Skeletal muscle tissue (tissue), 4 donors: ENCODE data around the gene FAM210B. TPM values are rescaled to one million over a fixed set of nuclear protein-coding genes. Genes with fewer than 3 reads are reported as not detected.

Source experiments
- H3K27ac ChIP-seq: one replicate; pipeline ENCODE4 v1.7.0; 2013; ENCODE audit warnings: mild to moderate bottlenecking, low read depth, low read length, inconsistent platforms
- H3K27me3 ChIP-seq, 3 donors: one replicate each; pipeline ENCODE4 v1.7.0; 2013; ENCODE audit warnings: low read length in 3 of 3; ENCODE audit not compliant: control insufficient read depth in 3 of 3, insufficient read depth in 3 of 3
- H3K36me3 ChIP-seq, 3 donors: one replicate each; pipeline ENCODE4 v1.7.0; 2013; ENCODE audit warnings: low read length in 3 of 3; ENCODE audit not compliant: control insufficient read depth in 3 of 3, insufficient read depth in 3 of 3
- H3K4me1 ChIP-seq, 3 donors: one replicate each; pipeline ENCODE4 v1.7.0; 2013; ENCODE audit warnings: low read length in 3 of 3, mild to moderate bottlenecking in 3 of 3; ENCODE audit not compliant: control insufficient read depth in 3 of 3, insufficient read depth in 3 of 3
- H3K4me3 ChIP-seq, 3 donors: one replicate each; pipeline ENCODE4 v1.7.0; 2013; ENCODE audit warnings: low read length in 3 of 3
- H3K9ac ChIP-seq, 3 donors: one replicate each; pipeline ENCODE4 v1.7.0; 2013; ENCODE audit warnings: low read length in 3 of 3, mild to moderate bottlenecking in 3 of 3, moderate library complexity in 2 of 3, low read depth in 1 of 3
- H3K9me3 ChIP-seq, 3 donors: one replicate each; pipeline ENCODE4 v1.7.0; 2013; ENCODE audit warnings: low read length in 3 of 3; ENCODE audit not compliant: control insufficient read depth in 3 of 3
- total RNA-seq: library from RNA; depleted of rRNA; stranded (reverse); fragments of >200 nt; gene quantifications from one replicate; pipeline ENCODE4 v1.2.3, GENCODE V29; 2014
- donor health status: Osteomylitis.

FAM210B gene
- total RNA-seq, 1 donor from 2014 or later, result 31.8 TPM

- Histone ChIP-seq H3K4me1 (no peaks in the 10 kb centered on the region), H3K4me3 (no peak overlapping the region), H3K36me3 (peaks cover 0 to 3% (median under 1%) of the 10 kb centered on the region in 3 donors), H3K27me3 (no peaks in the 10 kb centered on the region), H3K27ac (no peak overlapping the region), H3K9ac (no peak overlapping the region), H3K9me3 (no peaks in the 10 kb centered on the region)
These were observed 14.1 kb downstream of the FAM210B start for GRCh38 chr20:56372850-56373249.

GRCh38 chr20:56373942-56374341 is 15.2 kb downstream of the FAM210B start:
- Histone ChIP-seq H3K27me3 (no peaks in the 10 kb centered on the region), H3K4me3 (no peak overlapping the region), H3K36me3 (peaks cover 0 to 6% (median 0%) of the 10 kb centered on the region in 3 donors), H3K9ac (no peak overlapping the region), H3K27ac (no peak overlapping the region), H3K4me1 (no peaks in the 10 kb centered on the region), H3K9me3 (no peaks in the 10 kb centered on the region)

DNA sequence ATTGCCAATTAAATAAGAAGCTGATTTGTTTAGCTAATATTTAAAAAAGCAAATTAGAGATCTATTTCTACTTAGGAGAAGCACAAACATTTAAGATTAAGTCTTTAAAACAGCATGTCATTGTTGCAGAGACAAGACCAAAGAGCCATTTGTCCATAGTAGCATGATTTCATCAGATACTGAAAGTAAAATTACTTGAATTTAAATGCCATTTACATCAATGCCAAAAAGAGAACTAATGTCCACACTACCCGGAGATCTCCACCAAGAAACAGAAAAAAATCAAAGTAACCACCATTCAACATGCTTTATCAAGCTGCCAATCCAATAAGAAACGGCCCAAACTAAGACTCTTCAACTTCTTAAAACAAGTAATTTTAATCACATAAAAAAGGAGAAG is 17.6 kb downstream of the FAM210B start:
- Histone ChIP-seq H3K27ac (no peak overlapping the region), H3K27me3 (no peaks in the 10 kb centered on the region), H3K9ac (no peak overlapping the region), H3K36me3 (peaks cover 0 to 9% (median 0%) of the 10 kb centered on the region in 3 donors), H3K4me1 (no peaks in the 10 kb centered on the region), H3K4me3 (no peak overlapping the region), H3K9me3 (no peaks in the 10 kb centered on the region)

GRCh38 chr20:56378386-56378785 is 19.6 kb downstream of the FAM210B start:
- H3K27me3 ChIP-seq, result no peaks in the 10 kb centered on the region
- no peak overlapping the region for H3K9ac ChIP-seq
- H3K36me3 ChIP-seq, result peaks cover 0 to 6% (median 0%) of the 10 kb centered on the region in 3 donors
- H3K9me3 ChIP-seq, result no peaks in the 10 kb centered on the region
- no peak overlapping the region for H3K27ac ChIP-seq
- no peaks in the 10 kb centered on the region for H3K4me1 ChIP-seq
- no peak overlapping the region for H3K4me3 ChIP-seq

DNA sequence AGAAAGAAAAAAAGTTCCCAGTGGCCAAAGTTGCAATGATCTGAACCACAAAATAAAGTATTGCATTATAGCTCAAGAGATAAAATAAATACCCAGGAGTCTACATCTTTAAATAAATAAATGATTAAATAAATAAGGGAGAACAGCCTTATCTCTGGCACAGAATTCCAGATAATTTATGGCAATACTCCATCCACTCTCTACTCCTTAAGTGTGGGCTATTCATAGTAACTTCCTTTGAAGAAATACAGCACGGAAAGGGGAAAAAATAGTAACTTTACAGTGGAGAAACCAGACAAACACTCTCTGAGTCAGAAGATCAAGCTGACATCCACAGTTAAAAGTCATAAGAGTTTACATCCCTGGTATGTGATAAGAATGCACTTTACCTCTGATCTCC is 21.6 kb downstream of the FAM210B start:
- H3K9me3 ChIP-seq, result no peaks in the 10 kb centered on the region
- no peaks in the 10 kb centered on the region for H3K4me1 ChIP-seq
- peaks cover 0 to 9% (median 0%) of the 10 kb centered on the region in 3 donors for H3K36me3 ChIP-seq

DNA sequence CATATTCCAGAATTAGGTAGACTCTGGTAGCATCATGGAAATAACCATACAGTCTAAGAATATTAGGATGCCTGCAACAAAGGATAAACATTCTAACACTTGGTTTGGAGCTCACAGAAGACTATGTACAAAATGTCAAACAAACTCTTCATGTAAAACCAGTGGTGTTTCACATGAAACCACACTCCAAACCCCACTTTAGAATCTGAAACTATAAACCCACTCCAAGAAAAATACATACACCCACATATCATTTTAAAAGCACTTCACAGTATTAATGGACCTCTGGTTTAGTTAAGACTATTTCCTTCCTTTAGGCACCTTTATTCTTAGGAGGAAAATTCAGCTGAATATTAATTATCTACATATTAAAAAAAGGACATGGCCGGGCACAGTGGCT is 22.7 kb downstream of the FAM210B start:
- Histone ChIP-seq H3K9ac (no peak overlapping the region), H3K4me1 (no peaks in the 10 kb centered on the region), H3K27ac (no peak overlapping the region), H3K36me3 (peaks cover 0 to 14% (median 2%) of the 10 kb centered on the region in 3 donors), H3K9me3 (no peaks in the 10 kb centered on the region), H3K4me3 (no peak overlapping the region), H3K27me3 (no peaks in the 10 kb centered on the region)

More for the DNA sequence above, 21.6 kb downstream of the FAM210B start:
- Histone ChIP-seq H3K9ac (no peak overlapping the region), H3K27ac (no peak overlapping the region), H3K4me3 (no peak overlapping the region), H3K27me3 (no peaks in the 10 kb centered on the region)

- no peaks in the 10 kb centered on the region for H3K27me3 ChIP-seq
- peaks cover 0 to 14% (median 2%) of the 10 kb centered on the region in 3 donors for H3K36me3 ChIP-seq
- H3K9ac ChIP-seq, result no peak overlapping the region
- H3K4me3 ChIP-seq, result no peak overlapping the region
- H3K27ac ChIP-seq, result no peak overlapping the region
- no peaks in the 10 kb centered on the region for H3K4me1 ChIP-seq
- H3K9me3 ChIP-seq, result no peaks in the 10 kb centered on the region
These were observed 23.9 kb downstream of the FAM210B start for GRCh38 chr20:56382696-56383095.

DNA sequence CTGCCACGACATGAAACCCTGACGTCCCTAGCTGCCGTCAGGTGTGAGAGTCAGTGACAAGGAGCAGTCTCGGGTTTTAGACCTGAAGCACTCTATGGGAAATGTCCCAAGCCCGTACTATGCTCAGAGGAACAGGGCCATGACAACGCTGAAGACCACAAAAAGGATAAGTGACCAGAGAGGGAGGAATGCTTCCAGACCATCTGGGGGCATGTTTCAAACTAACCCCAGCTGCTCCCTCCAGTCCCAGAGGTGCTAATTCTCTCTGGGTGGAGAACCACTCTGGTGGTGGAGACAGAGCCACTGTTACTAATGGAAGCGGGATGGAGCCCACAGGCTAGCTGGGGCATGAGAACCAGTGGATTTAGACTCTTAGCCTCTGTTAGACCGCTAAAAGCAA is 24.6 kb downstream of the FAM210B start:
- no peak overlapping the region for H3K27ac ChIP-seq
- H3K27me3 ChIP-seq, result no peaks in the 10 kb centered on the region
- no peaks in the 10 kb centered on the region for H3K9me3 ChIP-seq
- H3K9ac ChIP-seq, result no peak overlapping the region
- no peak overlapping the region for H3K4me3 ChIP-seq
- peaks cover 0 to 13% (median 2%) of the 10 kb centered on the region in 3 donors for H3K36me3 ChIP-seq
- no peaks in the 10 kb centered on the region for H3K4me1 ChIP-seq

DNA sequence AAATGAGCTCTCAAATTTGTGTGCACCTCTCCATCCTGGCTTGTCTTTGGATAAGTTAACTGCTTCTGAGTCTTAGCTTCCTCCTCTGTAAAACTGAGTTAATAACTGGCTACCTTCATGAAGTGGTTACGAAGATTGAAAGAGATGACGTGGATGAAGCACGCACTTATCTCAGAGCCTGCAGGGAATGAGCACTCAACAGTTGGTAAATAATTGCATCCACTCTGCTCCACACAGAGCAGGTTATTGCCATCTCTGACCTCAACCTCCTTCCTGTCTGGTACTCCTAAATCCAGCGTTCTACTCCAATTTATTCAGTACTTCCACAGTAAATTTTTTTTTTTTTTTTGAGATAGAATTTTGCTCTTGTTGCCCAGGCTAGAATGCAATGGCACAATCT is 26.4 kb downstream of the FAM210B start:
- H3K4me1 ChIP-seq, result no peaks in the 10 kb centered on the region
- peaks cover 0 to 8% (median 3%) of the 10 kb centered on the region in 3 donors for H3K36me3 ChIP-seq
- H3K9ac ChIP-seq, result no peak overlapping the region
- H3K9me3 ChIP-seq, result no peaks in the 10 kb centered on the region
- H3K27ac ChIP-seq, result no peak overlapping the region
- H3K4me3 ChIP-seq, result no peak overlapping the region
- H3K27me3 ChIP-seq, result no peaks in the 10 kb centered on the region

DNA sequence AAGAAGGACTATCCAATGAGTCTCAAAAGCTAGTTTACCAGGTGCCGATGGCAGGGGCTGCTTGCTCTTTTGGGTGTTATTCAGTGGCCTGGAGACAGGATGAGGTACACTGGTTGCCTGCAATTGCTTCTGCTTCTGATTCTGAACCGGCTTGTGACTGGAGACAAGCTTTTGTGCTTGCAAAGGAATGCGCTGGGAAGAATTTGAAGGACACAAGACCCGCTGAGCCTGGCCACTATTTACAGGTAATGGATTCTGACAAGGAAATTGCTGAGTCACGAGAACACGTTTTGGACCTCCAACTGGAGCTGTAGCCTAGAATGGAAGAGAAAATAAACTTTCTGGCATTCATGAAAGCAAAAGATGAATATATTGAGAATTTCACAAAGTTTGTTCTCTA is 27.4 kb downstream of the FAM210B start:
- H3K4me1 ChIP-seq, result peaks cover 2 to 4% (median 3%) of the 10 kb centered on the region in 3 donors
- no peak overlapping the region for H3K4me3 ChIP-seq
- peaks cover 0 to 8% (median 3%) of the 10 kb centered on the region in 3 donors for H3K36me3 ChIP-seq
- H3K9ac ChIP-seq, result no peak overlapping the region
- no peak overlapping the region for H3K27ac ChIP-seq
- H3K9me3 ChIP-seq, result no peaks in the 10 kb centered on the region
- no peaks in the 10 kb centered on the region for H3K27me3 ChIP-seq
